Superior temporal gyrus (tissue), 1 donor: ENCODE results near the gene OXTR.
"Not testable (repeated sequence)": the region's sequence is repeated elsewhere in the genome, so short reads cannot be mapped to it uniquely, and the experiment has no call there.

Source experiments
- DNase-seq: peaks from one replicate; pipeline ENCODE4 v3.0.0-alpha.2; 2016; ENCODE audit errors: extremely low spot score

Gene OXTR

DNA sequence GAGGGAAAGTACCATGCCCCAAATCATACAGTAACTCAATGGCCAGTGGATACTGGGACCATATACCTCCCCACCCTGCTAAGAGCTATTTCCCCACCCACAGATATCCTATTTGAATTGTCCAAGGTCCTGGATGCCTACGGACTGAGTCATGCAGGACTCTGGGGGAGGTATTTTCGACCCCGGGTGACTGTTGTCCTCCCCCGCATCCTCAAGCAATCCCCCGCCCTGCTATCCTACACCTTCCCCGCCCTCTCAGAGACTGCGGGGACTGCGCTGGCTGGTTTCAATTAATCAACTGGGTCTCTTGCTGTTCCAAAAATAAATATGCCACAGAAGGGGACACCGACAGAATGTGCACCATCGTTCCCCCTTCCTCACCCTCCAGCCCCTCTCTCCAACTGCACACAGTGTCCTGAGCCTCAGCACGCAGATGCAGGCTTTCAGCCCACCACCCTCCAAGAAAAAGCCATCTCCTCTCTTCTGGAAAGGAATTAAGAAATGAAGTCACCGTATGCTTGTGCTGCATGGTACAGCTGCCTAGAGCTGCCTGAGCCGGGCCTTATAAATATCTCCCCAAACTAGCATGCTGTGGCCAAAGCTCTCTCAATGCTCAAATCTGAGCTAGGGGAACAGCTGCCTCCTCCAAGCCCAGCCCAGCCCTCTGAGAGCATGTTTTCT, 27.7 kb downstream of the OXTR start:
- DNase-seq = no peak

DNA sequence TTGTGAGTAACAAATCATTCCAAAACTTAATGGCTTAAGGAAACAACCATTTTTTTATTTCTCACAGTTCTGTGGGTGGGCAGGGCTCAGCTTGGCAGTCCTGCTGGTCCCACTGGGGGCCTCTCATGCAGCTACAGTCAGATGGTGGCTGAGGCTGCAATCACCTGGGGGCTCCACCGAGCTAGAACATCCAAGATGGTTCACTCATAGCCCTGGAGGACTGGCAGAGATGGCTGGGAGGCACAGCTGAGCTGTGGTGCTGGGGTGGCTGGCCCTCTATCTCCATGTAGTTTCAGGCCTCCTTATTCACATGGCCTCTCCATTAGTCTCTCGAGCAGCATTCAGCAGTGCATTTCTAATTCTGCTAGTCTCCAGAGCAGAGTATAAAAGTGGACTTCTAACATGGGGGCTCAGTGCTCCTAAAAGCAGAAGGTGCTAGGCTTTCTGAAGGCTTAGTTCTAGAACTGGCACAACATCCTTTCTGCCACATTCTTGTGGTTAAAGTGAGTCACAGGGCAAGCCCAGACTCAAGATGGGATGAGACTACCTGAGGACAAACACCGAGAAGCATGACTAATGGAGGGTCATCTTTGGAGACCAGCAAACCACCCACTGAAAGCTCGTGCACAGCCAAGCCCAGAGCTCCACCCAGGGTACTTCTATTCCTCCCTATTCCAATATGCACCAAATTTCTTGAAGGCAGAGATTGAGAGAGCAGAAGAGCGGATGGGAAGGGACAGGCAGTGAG, 29.5 kb downstream of the OXTR start:
- no peak for DNase-seq

DNA sequence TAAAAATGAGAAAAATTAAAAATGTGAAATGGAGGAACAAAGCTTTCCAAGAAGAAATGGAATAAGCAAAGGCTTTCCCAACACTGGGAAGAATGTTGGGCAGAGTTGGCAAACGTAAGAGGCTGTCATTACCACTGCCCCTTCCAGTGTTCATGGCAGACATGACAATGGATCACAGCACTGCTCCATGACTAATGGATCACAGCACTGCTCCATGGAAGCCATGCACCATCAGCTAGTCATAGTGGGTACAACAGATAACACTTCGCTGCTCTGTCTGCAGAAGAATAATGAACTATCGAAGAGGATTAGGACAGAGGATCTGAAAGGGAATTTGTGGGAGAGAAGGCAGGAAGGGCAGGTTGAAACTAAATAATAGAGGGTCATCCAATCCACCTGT, 30.8 kb downstream of the OXTR start:
- no peak for DNase-seq

DNA sequence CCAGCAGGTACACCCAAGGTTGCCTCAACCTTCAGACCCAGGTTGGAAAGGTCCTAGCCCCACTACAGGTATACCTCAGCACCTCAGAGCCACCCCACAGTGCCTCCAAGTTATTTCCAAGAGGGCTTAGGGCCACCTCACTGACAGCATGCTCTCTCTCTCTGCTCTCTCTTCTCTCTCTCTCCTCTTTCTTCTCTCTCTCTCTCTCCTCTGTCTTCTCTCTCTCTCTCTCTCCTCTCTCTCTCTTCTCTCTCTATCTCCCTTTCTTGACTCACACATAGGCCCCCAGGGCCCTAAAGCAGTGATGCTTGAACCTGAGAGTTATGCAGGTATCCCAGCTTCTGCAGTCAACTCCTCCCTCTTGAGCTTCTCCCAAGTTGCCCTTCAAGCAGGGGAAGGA, 31.6 kb downstream of the OXTR start:
- DNase-seq = no peak

DNA sequence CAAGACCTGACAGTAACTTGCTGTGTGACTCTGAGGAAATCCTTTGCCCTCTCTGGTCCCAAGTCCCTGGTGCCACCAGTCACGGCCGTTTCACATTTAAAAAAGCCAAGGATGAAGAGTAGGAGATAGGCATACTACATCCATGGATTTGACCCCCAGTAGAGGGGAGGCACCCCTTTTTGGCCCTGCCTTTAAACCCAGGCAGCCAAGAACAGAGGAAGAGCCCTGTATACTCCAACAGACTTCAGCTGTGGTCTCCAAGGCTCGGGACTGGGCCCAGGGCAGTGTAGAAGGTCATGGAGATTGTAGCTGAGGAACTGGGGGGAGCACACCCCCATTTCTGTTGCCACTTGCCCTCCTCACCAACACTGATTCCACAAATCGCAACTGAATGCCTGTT, 32.1 kb downstream of the OXTR start:
- DNase-seq = no peak

DNA sequence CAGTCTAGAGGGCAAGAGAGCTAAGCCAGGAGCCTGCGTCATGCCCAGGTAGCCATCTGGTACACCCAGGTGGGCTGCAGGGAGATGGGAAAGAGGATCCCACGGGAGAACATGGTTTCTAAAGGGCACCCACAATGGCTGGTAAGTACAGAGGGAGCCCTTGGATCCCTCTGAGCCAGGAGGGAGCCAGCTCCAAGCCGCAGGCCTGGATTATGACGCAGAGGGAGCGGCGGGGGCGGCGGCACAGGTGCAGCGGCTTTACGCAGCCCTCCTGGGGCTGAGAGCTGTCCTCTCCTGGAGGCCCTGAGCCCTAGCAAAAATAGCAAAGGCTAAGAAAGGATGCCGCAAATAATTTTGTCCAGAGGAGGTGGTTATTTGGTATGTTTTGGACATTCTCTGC, 33.0 kb downstream of the OXTR start:
- no peak for DNase-seq

DNA sequence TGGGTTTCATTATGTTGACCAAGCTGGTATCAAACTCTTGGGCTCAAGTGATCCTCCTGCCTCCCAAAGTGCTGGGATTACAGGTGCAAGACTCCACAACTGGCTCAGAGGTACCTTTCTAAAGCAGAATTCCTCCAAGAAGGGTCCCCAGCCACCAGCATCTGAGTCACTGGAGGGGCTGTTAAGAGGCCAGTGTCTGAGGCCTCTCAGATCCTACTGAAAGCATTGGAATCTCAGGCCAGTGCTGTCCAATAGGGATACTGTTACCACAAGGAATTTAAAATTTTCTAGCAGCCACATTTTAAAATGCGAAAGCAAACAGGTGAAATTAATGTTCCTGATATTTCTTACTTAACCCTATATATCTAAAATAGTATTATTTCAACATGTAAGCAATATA, 34.5 kb downstream of the OXTR start:
- no peak for DNase-seq

DNA sequence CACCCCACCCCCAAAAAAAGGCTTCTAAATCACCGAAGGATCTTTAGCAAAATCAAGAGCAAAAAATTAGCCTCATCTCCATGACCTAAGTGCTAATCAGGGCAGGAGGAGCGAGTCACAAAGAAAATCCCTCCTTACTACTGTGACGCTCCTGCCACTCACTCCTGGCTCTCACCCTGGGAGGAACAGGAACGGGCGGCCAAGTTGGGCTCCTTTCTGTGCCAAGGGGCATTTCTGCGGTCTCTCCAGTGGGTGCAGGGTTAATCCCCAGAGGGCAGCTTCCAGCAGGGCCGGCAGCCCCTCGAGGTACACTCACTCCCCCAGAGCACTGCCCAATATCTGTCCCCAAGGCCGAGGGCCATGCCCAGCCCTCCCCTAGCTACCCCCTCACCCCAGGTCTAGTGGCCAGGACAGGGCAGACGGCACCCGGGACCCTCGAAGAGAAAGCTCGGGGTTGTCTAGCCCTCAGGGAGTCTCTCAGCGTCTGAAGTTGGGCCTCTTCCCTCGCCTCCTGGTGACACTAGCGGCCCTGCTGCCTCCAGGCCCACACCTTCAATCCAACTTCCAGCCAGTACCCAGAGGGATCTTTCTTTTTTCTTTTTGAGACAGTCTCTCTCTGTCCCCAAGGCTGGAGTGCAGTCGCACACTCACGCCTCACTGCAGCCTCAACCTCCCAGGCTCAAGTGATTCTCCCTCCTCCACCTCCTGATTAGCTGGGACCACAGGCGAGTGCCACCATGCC, 35.1 kb downstream of the OXTR start:
- no peak for DNase-seq

DNA sequence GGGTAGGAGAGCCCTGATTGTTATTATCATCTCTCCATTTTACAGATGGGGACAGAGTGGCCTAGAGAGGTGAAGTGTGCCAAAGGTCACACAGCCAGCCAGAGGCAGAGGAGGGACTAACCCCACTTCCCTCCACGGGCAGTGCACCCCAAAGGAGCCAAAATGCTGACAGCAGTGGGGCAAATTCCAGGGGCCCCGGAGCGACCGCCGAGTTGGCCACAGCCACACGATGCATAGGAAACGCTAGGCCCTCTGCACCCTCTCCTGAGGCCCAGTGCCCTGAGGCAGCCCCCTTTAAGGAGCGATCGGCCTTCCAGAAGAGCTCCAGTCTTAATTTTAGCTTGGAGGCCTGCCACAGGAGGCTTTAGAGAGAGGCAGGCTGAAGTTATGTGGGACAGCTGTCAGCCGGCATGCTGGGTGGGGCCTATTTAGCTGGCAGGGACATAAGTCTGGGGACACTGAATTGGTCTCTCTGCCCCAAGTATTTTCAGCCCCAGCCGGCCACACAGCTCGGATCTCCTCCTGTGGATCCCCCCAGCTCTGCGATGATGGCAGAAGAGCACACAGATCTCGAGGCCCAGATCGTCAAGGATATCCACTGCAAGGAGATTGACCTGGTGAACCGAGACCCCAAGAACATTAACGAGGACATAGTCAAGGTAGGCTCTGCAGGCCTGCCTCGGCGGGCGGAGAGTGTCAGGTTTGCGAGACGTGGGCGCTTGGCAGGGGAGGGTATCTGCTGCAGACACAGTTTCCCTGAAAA, 35.9 kb downstream of the OXTR start, which contains the start of gene CAV3:
TSS of gene CAV3 (plus strand) at position 471 of the 763 bp plus-strand sequence. CDS start at position 546, 75 bp downstream.
- DNase-seq = no peak

DNA sequence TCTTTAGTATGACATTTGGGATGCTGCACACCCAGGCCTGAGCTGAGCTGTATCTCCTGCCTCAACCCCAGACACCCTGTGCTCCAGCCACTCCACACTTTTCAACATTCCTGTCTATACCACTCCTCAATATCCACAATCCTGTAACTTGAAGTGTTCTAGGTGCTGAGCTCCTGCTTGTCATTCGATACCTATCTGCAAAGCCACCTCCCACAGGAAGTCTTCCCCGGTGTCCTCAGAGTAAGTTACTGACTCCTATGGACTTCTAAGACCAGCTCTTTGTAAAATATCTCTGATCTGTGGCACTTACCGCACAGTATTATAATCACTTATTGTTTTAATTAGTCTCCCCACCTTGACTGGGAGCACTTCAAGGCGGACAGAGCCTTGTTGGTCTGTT, 37.0 kb downstream of the OXTR start:
- DNase-seq = no peak

DNA sequence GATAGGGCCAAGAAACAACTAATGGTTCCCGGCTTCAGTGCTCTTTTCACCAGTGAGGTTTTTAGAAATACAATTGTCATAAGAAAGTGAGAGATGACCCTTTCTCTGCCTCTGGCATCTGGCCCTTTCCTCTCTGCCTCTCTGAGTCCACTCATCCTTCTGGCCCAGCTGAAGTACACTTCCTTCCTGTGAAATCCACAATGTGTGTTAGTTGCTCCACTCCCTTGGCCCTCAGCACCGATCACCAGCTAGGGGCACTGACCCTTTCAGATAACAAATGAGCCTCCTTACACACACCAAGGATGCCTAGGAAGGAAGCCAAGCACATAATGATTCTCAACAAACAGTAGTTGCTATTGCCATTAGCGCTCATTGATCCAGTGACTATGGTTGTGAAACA, 38.8 kb downstream of the OXTR start:
- no peak for DNase-seq

DNA sequence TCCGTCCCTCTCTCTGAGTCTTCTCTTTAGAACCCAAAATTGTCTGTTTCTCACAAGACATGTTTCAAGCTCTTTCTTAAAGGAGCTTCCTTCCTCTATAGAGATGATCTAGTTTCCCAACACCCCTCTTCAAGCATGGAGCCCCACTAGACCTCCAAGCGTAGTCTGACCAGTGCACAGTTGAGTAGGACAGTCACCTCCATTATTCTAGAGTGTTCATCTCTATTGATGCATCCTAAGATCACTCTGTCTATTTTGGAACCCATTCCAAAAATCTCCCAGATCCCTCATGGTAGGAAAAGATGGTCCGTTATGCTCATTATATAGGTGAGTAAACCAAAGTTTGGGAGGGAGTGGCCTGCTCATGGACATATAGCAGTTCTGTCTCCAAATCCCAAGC, 39.9 kb downstream of the OXTR start:
- no peak for DNase-seq

DNA sequence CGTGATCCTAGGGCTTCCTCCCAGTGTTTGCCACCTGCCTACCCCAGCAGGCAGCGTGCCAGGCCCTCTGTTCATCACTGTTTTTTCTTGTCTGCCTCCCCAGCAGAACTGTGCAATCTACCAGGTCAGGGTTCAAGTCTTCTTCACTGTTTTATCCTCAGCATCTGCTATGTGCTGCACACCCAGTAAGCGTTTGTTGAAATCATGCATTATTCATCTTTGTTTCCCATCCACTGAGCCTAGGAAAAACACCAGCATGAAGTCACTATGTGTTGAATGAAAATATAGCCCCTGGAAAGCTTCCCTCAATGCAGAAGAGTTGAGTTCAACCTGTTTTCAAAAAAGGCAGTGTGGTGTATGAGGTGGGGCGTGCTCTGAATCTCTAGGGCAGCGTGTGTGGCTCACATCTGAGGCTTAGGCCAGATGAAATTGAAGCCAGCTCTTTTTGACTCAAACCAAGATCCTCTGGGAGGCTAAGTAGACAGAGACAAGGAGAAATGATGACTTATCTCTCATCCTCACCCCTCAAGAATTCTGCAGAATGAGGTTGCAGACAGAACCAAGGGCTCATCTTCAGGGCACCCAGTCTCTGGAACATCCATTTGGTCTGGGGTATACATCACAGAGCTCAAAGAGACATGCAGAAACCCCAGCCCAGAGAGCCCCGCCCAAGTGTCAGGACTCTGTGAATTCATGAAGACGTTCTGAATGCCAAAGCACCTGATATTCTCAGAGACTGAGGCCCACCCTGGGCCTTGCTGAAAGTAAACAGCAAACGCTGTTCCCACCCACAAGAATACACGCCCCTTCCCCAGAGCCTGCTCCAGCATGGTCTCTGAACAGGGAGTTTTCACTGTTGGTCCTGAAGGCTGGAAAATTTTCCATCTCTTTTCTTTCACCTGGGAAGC, 41.6 kb downstream of the OXTR start:
- DNase-seq = no peak

DNA sequence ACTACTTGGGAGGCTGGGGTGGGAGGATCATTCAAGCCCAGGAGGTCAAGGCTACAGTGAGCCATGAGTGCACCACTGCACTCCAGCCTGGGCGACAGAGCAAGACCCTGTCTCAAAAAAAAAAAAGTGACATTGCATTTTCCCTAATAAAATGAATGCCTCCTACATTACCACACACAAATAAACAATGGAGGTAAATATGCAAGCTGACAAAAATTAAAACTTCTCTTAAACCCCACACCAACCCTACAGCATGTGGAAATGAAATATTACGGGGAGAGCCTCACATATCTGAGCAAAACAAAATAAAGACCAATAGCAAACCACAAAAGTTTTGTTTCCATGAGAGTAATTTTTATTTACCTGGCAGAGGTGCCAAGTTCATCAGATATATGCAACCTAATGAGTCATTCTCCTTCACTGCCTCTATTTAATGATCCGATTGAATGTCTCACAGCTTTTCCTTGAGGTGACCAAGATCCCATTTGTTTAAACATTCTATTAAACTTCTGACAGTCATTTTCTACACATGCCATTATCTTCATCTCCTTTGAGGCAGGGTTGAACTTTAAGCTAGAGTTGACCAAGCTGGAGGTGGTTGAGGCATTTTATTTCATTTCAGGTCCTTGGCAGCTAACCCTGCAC, 45.2 kb downstream of the OXTR start:
- no peak for DNase-seq

DNA sequence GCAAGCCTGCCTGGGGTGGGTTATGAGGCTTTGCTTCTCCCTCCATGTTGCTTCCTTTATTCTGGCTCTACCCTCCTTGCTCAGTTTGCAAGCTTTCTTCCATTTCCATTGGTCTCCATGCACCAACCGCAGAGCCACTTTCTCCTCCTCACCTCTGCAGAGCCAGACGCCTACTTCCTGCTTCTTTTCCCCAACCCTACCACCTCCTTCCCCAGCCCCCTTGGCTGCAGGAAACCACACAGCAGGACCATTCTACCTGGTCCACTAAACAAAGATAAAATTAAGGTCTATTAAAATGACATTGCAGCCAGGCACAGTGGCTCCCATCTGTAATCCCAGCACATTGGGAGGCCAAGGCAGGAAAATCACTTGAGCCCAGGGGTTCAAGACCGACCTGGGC, 45.8 kb downstream of the OXTR start:
- DNase-seq = no peak

DNA sequence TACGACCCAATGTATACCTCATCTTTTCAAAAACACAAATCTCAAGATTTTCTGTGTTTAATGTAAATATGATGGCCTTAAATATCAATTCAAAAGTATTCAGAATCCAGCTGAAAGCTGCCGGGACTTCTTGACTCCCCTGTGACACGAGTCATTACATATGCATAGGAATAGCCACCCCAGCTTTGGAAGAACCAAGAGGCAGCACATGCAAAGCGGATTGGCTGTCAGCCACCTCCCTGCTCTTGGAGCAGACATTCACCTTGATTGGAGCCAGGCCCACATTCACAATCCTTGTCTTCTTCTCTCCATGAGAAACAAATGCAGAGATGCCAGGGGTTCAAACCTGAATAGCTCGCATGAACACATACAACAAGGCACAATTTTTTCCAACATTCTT, 46.6 kb downstream of the OXTR start:
- no peak for DNase-seq

DNA sequence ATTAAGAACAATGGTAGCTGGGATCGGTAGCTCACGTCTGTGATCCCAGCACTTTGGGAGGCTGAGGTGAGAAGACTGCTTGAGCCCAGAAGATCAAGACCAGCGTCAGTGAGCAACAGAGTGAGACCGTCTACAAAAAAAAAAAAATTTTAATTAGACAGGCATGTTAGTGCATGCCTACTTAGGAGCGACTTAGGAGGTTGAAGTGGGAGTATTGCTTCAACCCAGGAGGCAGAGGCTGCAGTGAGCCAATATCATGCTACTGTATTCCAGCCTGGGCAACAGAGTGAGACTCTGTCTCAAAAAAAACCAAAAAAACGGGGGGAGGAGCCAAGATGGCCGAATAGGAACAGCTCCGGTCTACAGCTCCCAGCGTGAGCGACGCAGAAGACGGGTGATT, 53.7 kb downstream of the OXTR start:
- not testable (repeated sequence) for DNase-seq

DNA sequence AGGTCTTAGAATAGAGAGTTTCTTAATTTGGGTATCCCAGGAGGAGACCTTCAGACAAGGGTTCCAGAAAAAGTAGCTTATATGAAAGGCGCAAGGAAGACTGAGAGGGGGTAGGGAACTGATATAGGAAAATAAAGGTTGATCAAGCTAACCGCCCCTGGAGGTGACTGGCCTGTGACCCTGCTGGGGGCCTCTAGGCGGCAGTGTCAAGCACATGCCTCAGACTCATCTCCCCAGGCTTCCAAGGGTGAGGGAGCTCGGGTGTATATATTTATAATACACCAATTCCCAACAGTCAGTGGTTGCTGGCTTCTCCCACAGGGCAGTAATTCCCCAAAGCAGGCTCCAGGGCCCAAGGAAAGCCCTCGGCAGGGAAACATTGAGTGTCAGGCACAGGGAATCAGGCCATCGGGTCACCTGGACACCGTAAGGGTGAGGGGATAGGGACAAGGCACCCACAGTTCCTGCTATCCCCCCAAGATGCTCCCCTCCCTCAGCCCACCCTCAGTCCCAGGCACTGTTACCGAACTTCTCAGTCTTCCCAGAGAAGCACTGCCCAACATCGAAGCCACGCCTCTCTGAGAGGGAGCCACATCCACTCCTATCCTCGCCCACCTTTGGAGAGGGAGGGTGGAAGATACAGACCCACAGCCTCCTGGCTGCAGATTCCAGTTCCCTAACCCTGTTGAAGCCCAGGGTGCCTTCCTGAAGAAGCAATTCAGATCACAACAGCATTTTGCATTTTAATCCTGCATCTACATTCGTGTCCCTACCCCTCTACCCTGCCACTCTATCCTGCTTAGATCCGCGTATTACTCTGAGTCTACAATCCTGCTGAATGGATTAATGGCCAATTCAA, 55.3 kb downstream of the OXTR start:
- no peak for DNase-seq

DNA sequence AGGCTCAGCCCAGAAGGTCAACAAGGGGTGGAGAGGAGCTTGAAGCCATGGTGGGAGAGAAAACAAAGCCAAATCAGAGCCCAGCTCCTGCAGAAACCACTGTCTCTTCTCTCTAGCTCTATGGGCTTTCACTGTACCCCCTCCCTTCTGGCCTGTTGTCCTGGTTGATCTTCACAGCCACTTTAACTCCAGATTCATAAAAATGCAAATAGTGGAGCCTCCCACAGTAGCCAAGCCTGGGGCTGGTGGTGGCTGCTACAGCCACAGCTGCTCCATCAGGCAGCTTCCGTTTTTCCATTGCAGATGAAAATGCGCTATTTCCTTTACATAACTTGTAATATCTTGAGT, 56.5 kb downstream of the OXTR start:
- no peak for DNase-seq
